GM11168 (cell line): ENCODE measurements around the gene WDR48.

ENCODE experiments used
- in situ Hi-C: fragments of 300-500 bp; cut with MboI; formaldehyde crosslinking; loops from one replicate; pipeline ENCODE4 v1.12.0; 2022; ENCODE audit warnings: low sequenced_read_pairs; ENCODE audit not compliant: unreplicated experiment

Gene WDR48

GRCh38 chr3:39099738-39100499, 48.1 kb downstream of the WDR48 start:
- in situ Hi-C loops, result loop anchor here (25.0 kb wide), 1 partner anchor 187 kb away; the partner anchor contains the start of gene CX3CR1

- in situ Hi-C loops, result no loop called here
Observed at GRCh38 chr3:39100500-39100886, 48.7 kb downstream of the WDR48 start.

- in situ Hi-C loops, result no loop called here
Observed at GRCh38 chr3:39101022-39101689, 49.3 kb downstream of the WDR48 start.

GRCh38 chr3:39102504-39103323, 50.9 kb downstream of the WDR48 start:
- in situ Hi-C loops, result no loop called here

- in situ Hi-C loops, result no loop called here
Observed at GRCh38 chr3:39103324-39103693, 51.5 kb downstream of the WDR48 start.

- in situ Hi-C loops, result no loop called here
Observed at GRCh38 chr3:39103791-39104552, 52.2 kb downstream of the WDR48 start.

GRCh38 chr3:39104961-39105686, 53.3 kb downstream of the WDR48 start:
- in situ Hi-C loops, result no loop called here

- in situ Hi-C loops, result no loop called here
Observed at GRCh38 chr3:39105687-39106063, 53.9 kb downstream of the WDR48 start.

GRCh38 chr3:39106281-39106811, 54.5 kb downstream of the WDR48 start:
- in situ Hi-C loops, result no loop called here

GRCh38 chr3:39106851-39107387, 55.1 kb downstream of the WDR48 start:
- in situ Hi-C loops, result no loop called here

- in situ Hi-C loops, result no loop called here
Observed at GRCh38 chr3:39107388-39108199, 55.8 kb downstream of the WDR48 start, which contains the start of the genes GORASP1 and TTC21A. Gene GORASP1 (minus strand): TSS chr3:39107627. CDS start chr3:39107541, 86 bp downstream. Gene TTC21A (plus strand): TSS chr3:39107680. CDS start chr3:39107838, 158 bp downstream.

GRCh38 chr3:39108200-39108710, 56.4 kb downstream of the WDR48 start:
- in situ Hi-C loops, result no loop called here

- in situ Hi-C loops, result no loop called here
Observed at GRCh38 chr3:39109086-39109485, 57.3 kb downstream of the WDR48 start.

- in situ Hi-C loops, result no loop called here
Observed at GRCh38 chr3:39110041-39110639, 58.3 kb downstream of the WDR48 start.

- in situ Hi-C loops, result no loop called here
Observed at GRCh38 chr3:39112113-39112512, 60.3 kb downstream of the WDR48 start.

GRCh38 chr3:39112535-39112934, 60.7 kb downstream of the WDR48 start:
- in situ Hi-C loops, result no loop called here

GRCh38 chr3:39113291-39113690, 61.5 kb downstream of the WDR48 start:
- in situ Hi-C loops, result no loop called here
